ENCODE data around the gene SDK1. TPM values are rescaled to one million over a fixed set of nuclear protein-coding genes. Genes with fewer than 3 reads are reported as not detected.
A peak's percentile ranks its signal among the peaks of the same experiment; 100 is the strongest.

Gene SDK1
- total RNA-seq, 1 donor from 2014 or later, result 37.6 TPM

DNA sequence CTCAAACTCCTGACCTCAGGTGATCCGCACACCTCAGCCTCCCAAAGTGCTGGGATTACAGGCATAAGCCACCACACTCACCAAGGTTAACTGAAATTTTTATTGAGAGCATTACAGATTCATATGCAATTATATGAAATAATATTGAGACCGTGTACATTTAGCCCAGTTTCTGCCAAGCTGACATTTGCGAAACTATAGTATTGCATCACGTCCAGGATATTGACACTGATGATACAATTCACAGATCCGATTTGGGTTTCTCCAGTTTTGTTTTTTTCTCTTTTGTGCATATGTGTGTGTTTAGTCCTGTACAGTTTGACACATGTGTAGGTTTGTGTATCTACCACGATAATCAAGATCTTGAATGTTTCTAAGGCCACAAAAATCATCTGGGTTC is 753.1 kb downstream of the SDK1 start:
- no peak overlapping the region for H3K4me3 Mint-ChIP-seq (ENCODE audit: low read depth)
- H3K9me3 Mint-ChIP-seq (ENCODE audit: low read depth), result peaks cover 21% of the 10 kb centered on the region
- H3K4me1 Mint-ChIP-seq (ENCODE audit: low read depth), result peaks cover 2% of the 10 kb centered on the region
- H3K27me3 Mint-ChIP-seq, result no peaks in the 10 kb centered on the region
- H3K36me3 Mint-ChIP-seq (ENCODE audit: insufficient read depth), result peaks cover 35% of the 10 kb centered on the region
- no peak overlapping the region for H3K27ac Mint-ChIP-seq
- no peak for DNase-seq (ENCODE audit: low spot score, unreplicated experiment)
- TF ChIP-seq, protein P1, sequence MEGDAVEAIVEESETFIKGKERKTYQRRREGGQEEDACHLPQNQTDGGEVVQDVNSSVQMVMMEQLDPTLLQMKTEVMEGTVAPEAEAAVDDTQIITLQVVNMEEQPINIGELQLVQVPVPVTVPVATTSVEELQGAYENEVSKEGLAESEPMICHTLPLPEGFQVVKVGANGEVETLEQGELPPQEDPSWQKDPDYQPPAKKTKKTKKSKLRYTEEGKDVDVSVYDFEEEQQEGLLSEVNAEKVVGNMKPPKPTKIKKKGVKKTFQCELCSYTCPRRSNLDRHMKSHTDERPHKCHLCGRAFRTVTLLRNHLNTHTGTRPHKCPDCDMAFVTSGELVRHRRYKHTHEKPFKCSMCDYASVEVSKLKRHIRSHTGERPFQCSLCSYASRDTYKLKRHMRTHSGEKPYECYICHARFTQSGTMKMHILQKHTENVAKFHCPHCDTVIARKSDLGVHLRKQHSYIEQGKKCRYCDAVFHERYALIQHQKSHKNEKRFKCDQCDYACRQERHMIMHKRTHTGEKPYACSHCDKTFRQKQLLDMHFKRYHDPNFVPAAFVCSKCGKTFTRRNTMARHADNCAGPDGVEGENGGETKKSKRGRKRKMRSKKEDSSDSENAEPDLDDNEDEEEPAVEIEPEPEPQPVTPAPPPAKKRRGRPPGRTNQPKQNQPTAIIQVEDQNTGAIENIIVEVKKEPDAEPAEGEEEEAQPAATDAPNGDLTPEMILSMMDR (IDR thresholded peaks at IDR 0.05; ENCODE audit: unreplicated experiment), result no peak

DNA sequence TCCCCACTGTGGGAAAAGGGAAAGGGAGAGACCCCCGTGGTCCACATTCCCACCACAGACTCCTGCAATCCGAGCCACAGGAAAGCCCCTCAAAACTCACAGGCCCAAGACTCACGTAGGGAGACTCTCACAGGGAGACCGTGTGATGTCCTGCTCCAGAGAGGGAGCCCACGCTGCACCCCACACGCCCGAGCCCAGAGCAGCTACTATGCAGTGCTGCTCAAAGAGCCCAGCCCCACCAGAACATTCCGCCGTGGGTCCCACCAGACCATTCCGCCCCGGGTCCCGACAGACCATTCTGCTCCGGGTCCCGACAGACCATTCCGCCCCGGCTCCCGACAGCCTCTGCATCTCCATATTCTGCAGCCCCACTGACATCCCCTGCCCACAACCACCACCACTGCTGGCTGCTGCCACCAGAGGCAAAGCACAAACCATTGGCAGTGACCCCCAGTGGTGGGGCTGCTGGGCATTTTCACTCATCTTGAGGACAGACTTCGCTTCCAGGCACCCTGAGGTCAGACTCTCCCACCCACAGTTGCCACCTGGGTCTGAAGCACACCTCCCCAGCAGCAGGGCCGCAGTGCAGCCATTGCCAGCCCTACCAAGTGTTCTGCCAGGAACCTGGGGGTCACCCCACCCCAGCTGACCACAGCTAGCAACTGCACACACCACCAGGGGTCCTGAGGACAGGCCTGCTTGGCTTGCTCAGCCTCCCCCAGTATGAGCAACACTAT is 755.7 kb downstream of the SDK1 start:
- Mint-ChIP-seq H3K36me3 (ENCODE audit: insufficient read depth) (peaks cover 43% of the 10 kb centered on the region), H3K27ac (no peak overlapping the region)
- DNase-seq (ENCODE audit: low spot score, unreplicated experiment), result no peak

DNA sequence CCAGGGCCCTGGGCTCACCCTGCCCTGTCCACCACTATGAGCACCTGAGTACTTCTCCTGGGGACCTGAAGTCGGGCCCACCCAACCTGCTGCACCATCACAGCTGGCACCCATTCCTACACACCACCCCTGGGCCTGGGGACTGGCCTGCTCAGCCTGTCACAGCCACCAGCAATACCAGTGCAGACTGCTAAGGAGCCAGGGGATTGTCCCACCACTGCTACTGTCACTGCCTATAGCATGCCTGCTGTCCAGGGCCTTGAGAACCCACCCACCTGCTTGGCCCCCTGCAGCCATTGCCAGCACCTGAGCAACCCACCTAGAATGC is 756.2 kb downstream of the SDK1 start:
- peak overlapping the region; percentile 47 for H3K27ac Mint-ChIP-seq
- TF ChIP-seq, protein P1 (IDR thresholded peaks at IDR 0.05; ENCODE audit: unreplicated experiment), result no peak
- no peak for DNase-seq (ENCODE audit: low spot score, unreplicated experiment)

More for the DNA sequence above, 755.7 kb downstream of the SDK1 start:
- Mint-ChIP-seq H3K4me3 (ENCODE audit: low read depth) (no peak overlapping the region), H3K27me3 (no peaks in the 10 kb centered on the region), H3K4me1 (ENCODE audit: low read depth) (no peaks in the 10 kb centered on the region), H3K9me3 (ENCODE audit: low read depth) (peaks cover 24% of the 10 kb centered on the region)
- TF ChIP-seq, protein P1 (IDR thresholded peaks at IDR 0.05; ENCODE audit: unreplicated experiment), result no peak

DNA sequence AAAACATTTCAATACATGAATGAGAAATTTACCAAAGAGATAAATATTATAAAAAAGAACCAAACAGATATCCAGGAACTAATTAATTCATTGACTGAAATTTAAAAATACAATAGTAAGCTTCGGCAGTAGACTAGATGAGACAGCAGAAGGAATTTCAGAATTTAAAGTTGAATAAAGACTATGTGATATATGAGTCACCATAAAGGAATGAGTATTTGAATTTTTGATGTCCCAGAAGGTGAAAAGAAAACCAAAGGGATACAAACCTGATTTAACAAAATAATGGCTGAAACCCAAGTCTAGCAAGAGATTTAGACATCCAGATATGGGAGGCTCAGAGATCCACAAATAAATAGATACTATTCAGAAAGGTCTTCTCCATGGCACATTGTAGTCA is 757.1 kb downstream of the SDK1 start:
- H3K4me1 Mint-ChIP-seq (ENCODE audit: low read depth), result no peaks in the 10 kb centered on the region
- H3K27me3 Mint-ChIP-seq, result no peaks in the 10 kb centered on the region
- DNase-seq (ENCODE audit: low spot score, unreplicated experiment), result no peak
- H3K27ac Mint-ChIP-seq, result no peak overlapping the region
- TF ChIP-seq, protein P1 (IDR thresholded peaks at IDR 0.05; ENCODE audit: unreplicated experiment), result no peak
- no peak overlapping the region for H3K4me3 Mint-ChIP-seq (ENCODE audit: low read depth)
- peaks cover 44% of the 10 kb centered on the region for H3K36me3 Mint-ChIP-seq (ENCODE audit: insufficient read depth)
- peaks cover 23% of the 10 kb centered on the region for H3K9me3 Mint-ChIP-seq (ENCODE audit: low read depth)

More for the DNA sequence above, 756.2 kb downstream of the SDK1 start:
- peaks cover 24% of the 10 kb centered on the region for H3K9me3 Mint-ChIP-seq (ENCODE audit: low read depth)
- H3K4me1 Mint-ChIP-seq (ENCODE audit: low read depth), result no peaks in the 10 kb centered on the region
- H3K4me3 Mint-ChIP-seq (ENCODE audit: low read depth), result no peak overlapping the region
- peaks cover 43% of the 10 kb centered on the region for H3K36me3 Mint-ChIP-seq (ENCODE audit: insufficient read depth)
- no peaks in the 10 kb centered on the region for H3K27me3 Mint-ChIP-seq

DNA sequence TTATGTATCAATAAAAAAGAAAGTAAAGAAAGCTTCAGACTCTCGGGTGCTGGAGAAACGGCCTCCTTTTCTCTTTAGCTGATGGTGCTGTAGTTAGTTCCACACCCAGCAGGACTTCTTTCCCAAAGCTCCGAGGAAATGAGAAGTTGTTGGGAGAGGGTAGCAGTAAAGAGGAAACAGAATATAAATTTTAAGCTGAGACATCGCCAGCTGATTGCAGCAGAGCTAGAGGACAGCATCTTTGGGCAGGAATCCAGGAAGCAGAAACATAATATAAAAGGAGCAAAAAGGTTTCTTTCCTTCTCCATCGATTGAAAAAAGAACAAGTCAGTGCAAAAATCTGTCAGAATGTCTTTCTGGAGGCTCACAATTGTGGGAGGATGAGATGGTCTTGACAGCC is 764.1 kb downstream of the SDK1 start:
- H3K4me3 Mint-ChIP-seq (ENCODE audit: low read depth), result no peak overlapping the region
- H3K27ac Mint-ChIP-seq, result no peak overlapping the region
- H3K4me1 Mint-ChIP-seq (ENCODE audit: low read depth), result no peaks in the 10 kb centered on the region
- no peaks in the 10 kb centered on the region for H3K9me3 Mint-ChIP-seq (ENCODE audit: low read depth)
- peaks cover 12% of the 10 kb centered on the region for H3K36me3 Mint-ChIP-seq (ENCODE audit: insufficient read depth)
- H3K27me3 Mint-ChIP-seq, result no peaks in the 10 kb centered on the region
- DNase-seq (ENCODE audit: low spot score, unreplicated experiment), result no peak
- TF ChIP-seq, protein P1 (IDR thresholded peaks at IDR 0.05; ENCODE audit: unreplicated experiment), result no peak
